IMR-90 (cell line): ENCODE results near the gene PROSER2. TPM values are rescaled to one million over a fixed set of nuclear protein-coding genes. Genes with fewer than 3 reads are reported as not detected.

Experiments used
- ATAC-seq: fragments of 200-7000 bp; cut with Tn5 transposase; 2 replicates; pipeline ENCODE4 v1.9.1; 2020; ENCODE audit warnings: low read depth, mild to moderate bottlenecking, moderate library complexity
- BruUV-seq: library from RNA; stranded (reverse); fragments of 400-500 nt; replicated peaks from 2 replicates; lab custom pipeline; 2021; lab: Mats Ljungman, UMichigan
- CTCF ChIA-PET: fragments of 300-600 bp; formaldehyde crosslinking; extraction: SDS; loops from one replicate; lab custom pipeline; 2021; ENCODE audit warnings: antibody characterized with exemption; lab: Yijun Ruan, JAX
- POLR2A ChIA-PET: fragments of 300-600 bp; sonication (Branson Sonifier 250); formaldehyde crosslinking; loops from one replicate; lab custom pipeline; 2022; ENCODE audit warnings: antibody characterized with exemption; ENCODE audit not compliant: unreplicated experiment; lab: Charles Lee
- DNase-seq: peaks from one replicate; pipeline ENCODE4 v3.0.0; 2013
- H2AFZ ChIP-seq: replicated peaks from 2 replicates; pipeline ENCODE3; 2013; ENCODE audit warnings: low read length, mild to moderate bottlenecking; ENCODE audit not compliant: poor library complexity
- H2AK5ac ChIP-seq: 2 replicates; pipeline ENCODE4 v1.6.1; 2013; ENCODE audit warnings: low read depth, low read length, inconsistent platforms
- H2AK9ac ChIP-seq: replicated peaks from 2 replicates; pipeline ENCODE3; 2013; ENCODE audit warnings: mild to moderate bottlenecking, low read depth, low read length, moderate library complexity; ENCODE audit not compliant: poor library complexity
- H2BK120ac ChIP-seq: 2 replicates; pipeline ENCODE4 v1.6.1; 2013; ENCODE audit warnings: low read depth, low read length, inconsistent platforms
- H2BK15ac ChIP-seq: 3 replicates; pipeline ENCODE4 v1.6.1; 2013; ENCODE audit warnings: low read depth, low read length, inconsistent platforms
- H2BK20ac ChIP-seq: 2 replicates; pipeline ENCODE4 v1.6.1; 2013; ENCODE audit warnings: low read depth, mild to moderate bottlenecking, inconsistent platforms, low read length, moderate library complexity
- H2BK5ac ChIP-seq: 2 replicates; pipeline ENCODE4 v1.6.1; 2013; ENCODE audit warnings: mild to moderate bottlenecking, low read depth, low read length, inconsistent platforms; ENCODE audit not compliant: poor library complexity, severe bottlenecking
- H3K14ac ChIP-seq: replicated peaks from 2 replicates; pipeline ENCODE4 v1.6.1; 2013; ENCODE audit warnings: low read depth, low read length, inconsistent platforms
- H3K18ac ChIP-seq: 2 replicates; pipeline ENCODE4 v1.6.1; 2013; ENCODE audit warnings: low read depth, low read length, control low read depth
- H3K23ac ChIP-seq: 2 replicates; pipeline ENCODE4 v1.6.1; 2013; ENCODE audit warnings: low read depth, low read length, inconsistent platforms
- H3K27ac ChIP-seq: 2 replicates; pipeline ENCODE4 v1.5.1; 2013; ENCODE audit warnings: mild to moderate bottlenecking, control low read depth, low read length; ENCODE audit not compliant: insufficient read depth
- H3K27me3 ChIP-seq: 2 replicates; pipeline ENCODE4 v1.6.1; 2013; ENCODE audit warnings: low read length; ENCODE audit not compliant: control insufficient read depth, insufficient read depth
- H3K36me3 ChIP-seq: 2 replicates; pipeline ENCODE4 v1.6.1; 2013; ENCODE audit warnings: low read length, mixed read lengths; ENCODE audit not compliant: control insufficient read depth, insufficient read depth
- H3K4ac ChIP-seq: 2 replicates; pipeline ENCODE4 v1.6.1; 2013; ENCODE audit warnings: low read depth, low read length, inconsistent platforms
- H3K4me1 ChIP-seq: 2 replicates; pipeline ENCODE4 v1.6.1; 2013; ENCODE audit warnings: low read length, mixed read lengths; ENCODE audit not compliant: control insufficient read depth, insufficient read depth
- H3K4me2 ChIP-seq: 2 replicates; pipeline ENCODE4 v1.6.1; 2013; ENCODE audit warnings: low read depth, mild to moderate bottlenecking, control low read depth, low read length, moderate library complexity
- H3K4me3 ChIP-seq: 2 replicates; pipeline ENCODE4 v1.5.1; 2013; ENCODE audit warnings: low read depth, mild to moderate bottlenecking, control low read depth, low read length, moderate library complexity; ENCODE audit not compliant: insufficient read depth
- H3K56ac ChIP-seq: 2 replicates; pipeline ENCODE4 v1.6.1; 2013; ENCODE audit warnings: low read length, inconsistent platforms; ENCODE audit not compliant: insufficient read depth; ENCODE audit errors: extremely low read depth
- H3K79me1 ChIP-seq, 2 experiments: 2 replicates each; pipeline ENCODE4 v1.6.1; 2013; ENCODE audit warnings: low read length in 2 of 2, inconsistent platforms in 1 of 2, low read depth in 1 of 2
- H3K9ac ChIP-seq: 2 replicates; pipeline ENCODE4 v1.6.1; 2013; ENCODE audit warnings: low read depth, low read length, control low read depth
- H3K9me1 ChIP-seq: 2 replicates; pipeline ENCODE4 v1.6.1; 2013; ENCODE audit warnings: low read length, inconsistent platforms; ENCODE audit not compliant: insufficient read depth
- H3K9me3 ChIP-seq: 2 replicates; pipeline ENCODE4 v1.6.1; 2013; ENCODE audit warnings: low read length; ENCODE audit not compliant: control insufficient read depth, insufficient read depth
- H4K20me1 ChIP-seq: 2 replicates; pipeline ENCODE4 v1.6.1; 2013; ENCODE audit warnings: low read length, inconsistent platforms; ENCODE audit not compliant: insufficient read depth
- H4K5ac ChIP-seq: 2 replicates; pipeline ENCODE4 v1.6.1; 2013; ENCODE audit warnings: mild to moderate bottlenecking, low read depth, low read length, control low read depth
- H4K8ac ChIP-seq, 2 experiments: 2 replicates each; pipeline ENCODE4 v1.6.1; 2013; ENCODE audit warnings: low read depth in 2 of 2, low read length in 2 of 2, control low read depth in 1 of 2, inconsistent platforms in 1 of 2
- H4K91ac ChIP-seq: 2 replicates; pipeline ENCODE4 v1.6.1; 2013; ENCODE audit warnings: low read depth, low read length, inconsistent platforms; ENCODE audit not compliant: insufficient read depth
- BHLHE40 ChIP-seq: fragments of 150-350 bp; IDR thresholded peaks from 2 replicates; pipeline ENCODE4 v1.6.1; 2016; ENCODE audit warnings: mild to moderate bottlenecking, low read depth, low read length
- CEBPB ChIP-seq: IDR thresholded peaks from 2 replicates; pipeline ENCODE4 v1.6.1; 2012; ENCODE audit warnings: low read depth, low read length, improper control_type of control experiment
- CHD1 ChIP-seq: IDR thresholded peaks from 2 replicates; pipeline ENCODE4 v1.6.1; 2012; ENCODE audit warnings: low read depth, low read length, improper control_type of control experiment
- CTCF ChIP-seq: conservative IDR thresholded peaks from 2 replicates; pipeline ENCODE4 v1.5.1; 2012; ENCODE audit warnings: mild to moderate bottlenecking, low read depth, low read length, improper control_type of control experiment
- ELK1 ChIP-seq: fragments of 150-350 bp; IDR thresholded peaks from 2 replicates; pipeline ENCODE4 v1.6.1; 2016; ENCODE audit warnings: low read depth, mild to moderate bottlenecking, low read length, moderate library complexity, borderline replicate concordance
- FOS ChIP-seq: fragments of 150-350 bp; IDR thresholded peaks from 2 replicates; pipeline ENCODE4 v1.6.1; 2016; ENCODE audit warnings: low read depth, low read length
- MAFK ChIP-seq: IDR thresholded peaks from 2 replicates; pipeline ENCODE4 v1.6.1; 2012; ENCODE audit warnings: low read depth, low read length, improper control_type of control experiment
- MAZ ChIP-seq: IDR thresholded peaks from 2 replicates; pipeline ENCODE4 v1.6.1; 2012; ENCODE audit warnings: low read depth, mild to moderate bottlenecking, low read length, improper control_type of control experiment, moderate library complexity, borderline replicate concordance
- MXI1 ChIP-seq: IDR thresholded peaks from 2 replicates; pipeline ENCODE4 v1.6.1; 2012; ENCODE audit warnings: low read depth, mild to moderate bottlenecking, low read length, moderate library complexity, borderline replicate concordance
- NFE2L2 ChIP-seq: fragments of 150-350 bp; IDR thresholded peaks from 2 replicates; pipeline ENCODE4 v1.6.1; 2016; ENCODE audit warnings: low read depth, mild to moderate bottlenecking, low read length
- POLR2A ChIP-seq: IDR thresholded peaks from 2 replicates; pipeline ENCODE4 v1.6.1; 2012; ENCODE audit warnings: mild to moderate bottlenecking, low read depth, low read length
- RAD21 ChIP-seq: IDR thresholded peaks from 2 replicates; pipeline ENCODE4 v1.6.1; 2012; ENCODE audit warnings: low read length, improper control_type of control experiment
- RCOR1 ChIP-seq: IDR thresholded peaks from 2 replicates; pipeline ENCODE4 v1.6.1; 2012; ENCODE audit warnings: mild to moderate bottlenecking, low read length, improper control_type of control experiment; ENCODE audit not compliant: insufficient replicate concordance
- RFX5 ChIP-seq: IDR thresholded peaks from 2 replicates; pipeline ENCODE4 v1.8.0; 2012; ENCODE audit warnings: low read depth, mild to moderate bottlenecking, low read length, moderate library complexity
- SMC3 ChIP-seq: fragments of 150-350 bp; IDR thresholded peaks from 2 replicates; pipeline ENCODE4 v1.6.1; 2016; ENCODE audit warnings: low read depth, mild to moderate bottlenecking, antibody characterized with exemption, low read length, moderate library complexity
- USF2 ChIP-seq: fragments of 150-350 bp; IDR thresholded peaks from 2 replicates; pipeline ENCODE4 v1.6.1; 2017; ENCODE audit warnings: mild to moderate bottlenecking, antibody characterized with exemption, low read length, low read depth
- WGBS, 2 experiments: methylation state at CpG; one replicate each; pipeline versions ENCODE4 v1.1.5 to v1.1.7; 2013; ENCODE audit warnings: missing lambda C conversion rate in 2 of 2; ENCODE audit not compliant: insufficient read length in 1 of 2; ENCODE audit errors: extremely low coverage in 2 of 2; 5-methylcytosine and 5-hydroxymethylcytosine counted together
- dilution Hi-C: fragments of 300-500 bp; cut with HindIII; formaldehyde crosslinking; loops from one replicate; pipeline ENCODE4 v1.14.3; 2018; ENCODE audit warnings: low sequenced_read_pairs; ENCODE audit not compliant: unreplicated experiment
- in situ Hi-C: fragments of 300-500 bp; cut with MboI; formaldehyde crosslinking; loops from 3 replicates; pipeline ENCODE4 v1.14.3; 2019; ENCODE audit warnings: low sequenced_read_pairs, inconsistent platforms, mixed read lengths
- intact Hi-C: fragments of 100-400 bp; cut with micrococcal nuclease; formaldehyde crosslinking; loops from 2 replicates; pipeline ENCODE4 v1.10.0; 2022
- polyA plus RNA-seq, 3 experiments: library from polyadenylated mRNA; depleted of rRNA; stranded (reverse); fragments of >200 nt; gene quantifications; 2 replicates each; pipeline ENCODE4 v1.2.3, GENCODE V29; 2012; ENCODE audit warnings: low replicate concordance in 1 of 3
- total RNA-seq: library from RNA; depleted of rRNA; stranded (reverse); fragments of >200 nt; gene quantifications from 2 replicates; pipeline ENCODE4 v1.2.3, GENCODE V29; 2012

The PROSER2 gene
- total and polyA plus RNA-seq, 2 of the 4 experiments (the other 2 are of a cell fraction) = 1.4 to 2.0 TPM

- ChIA-PET POLR2A (no interaction called here), CTCF (interaction anchor here (1.4 to 1.6 kb wide), 2 partner anchors 8 to 37 kb away, joined by 3 read pairs; no protein-coding TSS in a partner anchor)
- H3K4me3 ChIP-seq = no peak overlapping the region
- no peak overlapping the region for H4K8ac ChIP-seq
- ATAC-seq = peak; percentile 77
- H3K18ac ChIP-seq = no peak overlapping the region
- no peak overlapping the region for H2BK120ac ChIP-seq
- no TSS peak for BruUV-seq
- no peak overlapping the region for H2BK5ac ChIP-seq
- H2BK20ac ChIP-seq = no peak overlapping the region
- no peak overlapping the region for H2AK5ac ChIP-seq
- H3K27ac ChIP-seq = no peak overlapping the region
- H3K4me1 ChIP-seq = peaks cover 2% of the 10 kb centered on the region; the same call in 1 of the 2 replicates
- DNase-seq = no peak
- no peaks in the 10 kb centered on the region for H4K20me1 ChIP-seq
- H3K9ac ChIP-seq = no peak overlapping the region
- dilution Hi-C loops = no loop called here
- no peak overlapping the region for H4K91ac ChIP-seq
- peaks cover 3% of the 10 kb centered on the region; the same call in 1 of the 2 replicates for H3K9me1 ChIP-seq
- H2BK15ac ChIP-seq = no peak overlapping the region
- H3K14ac ChIP-seq = no peak overlapping the region
- no peaks in the 10 kb centered on the region; the same call in none of the 2 replicates for H3K36me3 ChIP-seq
- TF ChIP-seq CHD1 = no peak
- TF ChIP-seq SMC3 = no peak
- no peak for TF ChIP-seq MXI1
- TF ChIP-seq ELK1 = no peak
- no peak for TF ChIP-seq RAD21
- no peak for TF ChIP-seq USF2
- TF ChIP-seq BHLHE40 = no peak
- no peak for TF ChIP-seq MAZ
- TF ChIP-seq RFX5 = no peak
- TF ChIP-seq RCOR1 = no peak
- TF ChIP-seq POLR2A = no peak
- TF ChIP-seq NFE2L2 = no peak
- no peak for TF ChIP-seq FOS
- TF ChIP-seq CTCF = no peak
- no peak for TF ChIP-seq MAFK
- TF ChIP-seq CEBPB = no peak
- no peak overlapping the region for H3K56ac ChIP-seq
- peak overlapping the region; percentile 16 for H2AK9ac ChIP-seq
- peak overlapping the region; percentile 16 for H2AFZ ChIP-seq
- H3K27me3 ChIP-seq = no peaks in the 10 kb centered on the region
- H3K4me2 ChIP-seq = no peak overlapping the region
- H3K4ac ChIP-seq = no peak overlapping the region
- H4K5ac ChIP-seq = no peak overlapping the region
- intact Hi-C loops = no loop called here
- WGBS, 2 experiments = no CpG with 5 or more reads among the region's 8 CpGs
- H3K79me1 ChIP-seq = peaks cover 0 to 5% of the 10 kb centered on the region in 2 experiments; a peak in 1 of 4 replicates
- in situ Hi-C loops = no loop called here
- no peaks in the 10 kb centered on the region for H3K9me3 ChIP-seq
- H3K23ac ChIP-seq = no peak overlapping the region
Observed at GRCh38 chr10:11856678-11857077, 33.5 kb downstream of the PROSER2 start.
